PFSK-1 (cell line): ENCODE data around the gene SNX5.

Experiments used
- FOXP2 ChIP-seq: optimal IDR thresholded peaks from 2 replicates; pipeline ENCODE3; 2011; ENCODE audit warnings: borderline replicate concordance, control low read depth, inconsistent platforms; ENCODE audit not compliant: insufficient read depth; ENCODE audit errors: extremely low read length, extremely low read depth
- POLR2AphosphoS5 ChIP-seq: IDR thresholded peaks from 2 replicates; pipeline ENCODE4 v1.6.1; 2012; ENCODE audit warnings: low read depth, mild to moderate bottlenecking, control low read depth, low read length, moderate library complexity
- REST ChIP-seq, 2 experiments: IDR thresholded peaks; 2 replicates each; pipeline versions ENCODE4 v1.6.1 to v1.8.0; 2011 to 2012; ENCODE audit warnings: low read depth in 2 of 2, low read length in 2 of 2, control low read depth in 1 of 2, inconsistent platforms in 1 of 2, mild to moderate bottlenecking in 1 of 2, moderate library complexity in 1 of 2; ENCODE audit not compliant: insufficient read depth in 1 of 2
- SIN3A ChIP-seq: IDR thresholded peaks from 2 replicates; pipeline ENCODE4 v1.6.1; 2012; ENCODE audit warnings: mild to moderate bottlenecking, low read length, moderate library complexity, borderline replicate concordance; ENCODE audit not compliant: insufficient read depth
- TAF1 ChIP-seq: IDR thresholded peaks from 2 replicates; pipeline ENCODE4 v1.6.1; 2012; ENCODE audit warnings: low read length, control low read depth, borderline replicate concordance; ENCODE audit not compliant: insufficient read depth

DNA sequence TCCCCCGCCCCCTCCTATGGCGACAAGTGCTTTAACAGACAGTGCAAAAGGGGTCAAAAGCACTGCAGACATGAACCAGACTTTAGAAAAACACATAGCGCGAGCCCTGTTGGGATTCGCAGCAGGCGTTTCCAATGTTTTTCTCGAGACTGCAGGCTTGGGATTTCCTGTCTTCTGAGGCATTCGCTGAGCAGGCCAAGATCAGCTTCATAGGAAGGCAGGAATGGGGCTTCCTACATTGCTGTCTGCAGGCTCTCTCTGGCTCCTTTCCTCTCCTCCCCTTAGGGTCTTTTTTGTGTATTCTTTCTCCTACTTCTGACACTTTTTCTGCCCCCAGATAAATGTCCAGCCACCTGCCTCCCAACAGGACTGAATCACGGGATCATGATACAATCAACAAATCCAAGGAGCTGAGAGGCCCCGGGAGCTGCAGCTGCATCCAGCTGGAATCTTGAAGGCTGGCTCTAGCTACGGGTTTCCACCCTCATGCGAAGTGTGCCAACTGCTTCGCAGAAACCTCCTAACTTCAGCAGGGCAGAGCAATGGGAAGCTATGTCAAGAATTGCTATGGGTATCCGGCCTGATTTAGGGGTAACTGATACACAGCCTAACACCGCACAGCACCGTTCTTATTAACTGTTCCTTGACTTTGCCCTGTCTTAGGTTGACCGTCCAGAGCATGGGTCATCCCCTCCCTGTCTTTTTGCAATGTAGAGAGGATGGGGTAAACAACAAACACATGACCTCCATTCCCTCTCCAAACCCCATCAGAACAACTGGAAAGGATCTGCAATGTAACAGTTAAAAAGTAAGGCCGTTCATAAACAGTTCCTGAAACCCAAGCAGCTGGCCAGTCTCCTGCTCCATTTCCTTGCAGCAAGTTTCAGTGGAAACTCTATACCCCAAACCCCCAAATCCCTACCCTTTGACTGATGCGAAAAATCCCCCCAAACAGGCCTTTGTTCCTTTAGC is 31.5 kb downstream of the SNX5 start:
- no peak for TF ChIP-seq TAF1
- no peak for TF ChIP-seq SIN3A
- no peak for TF ChIP-seq POLR2AphosphoS5
- no peak for TF ChIP-seq FOXP2
- TF ChIP-seq REST (IDR thresholded peaks at IDR 0.05; ENCODE audit: insufficient read depth in 1 of 2, low read depth in 2 of 2, low read length in 2 of 2) = no peak
